GM21576 (cell line): ENCODE measurements around the gene FXYD2.
"Not testable (repeated sequence)": the region's sequence is repeated elsewhere in the genome, so short reads cannot be mapped to it uniquely, and the experiment has no call there.

Experiments used
- ATAC-seq: cut with Tn5 transposase; IDR thresholded peaks from one replicate; pipeline ENCODE4 v1.9.1; 2021; ENCODE audit warnings: mild to moderate bottlenecking, moderate library complexity; ENCODE audit not compliant: unreplicated experiment

Gene FXYD2

DNA sequence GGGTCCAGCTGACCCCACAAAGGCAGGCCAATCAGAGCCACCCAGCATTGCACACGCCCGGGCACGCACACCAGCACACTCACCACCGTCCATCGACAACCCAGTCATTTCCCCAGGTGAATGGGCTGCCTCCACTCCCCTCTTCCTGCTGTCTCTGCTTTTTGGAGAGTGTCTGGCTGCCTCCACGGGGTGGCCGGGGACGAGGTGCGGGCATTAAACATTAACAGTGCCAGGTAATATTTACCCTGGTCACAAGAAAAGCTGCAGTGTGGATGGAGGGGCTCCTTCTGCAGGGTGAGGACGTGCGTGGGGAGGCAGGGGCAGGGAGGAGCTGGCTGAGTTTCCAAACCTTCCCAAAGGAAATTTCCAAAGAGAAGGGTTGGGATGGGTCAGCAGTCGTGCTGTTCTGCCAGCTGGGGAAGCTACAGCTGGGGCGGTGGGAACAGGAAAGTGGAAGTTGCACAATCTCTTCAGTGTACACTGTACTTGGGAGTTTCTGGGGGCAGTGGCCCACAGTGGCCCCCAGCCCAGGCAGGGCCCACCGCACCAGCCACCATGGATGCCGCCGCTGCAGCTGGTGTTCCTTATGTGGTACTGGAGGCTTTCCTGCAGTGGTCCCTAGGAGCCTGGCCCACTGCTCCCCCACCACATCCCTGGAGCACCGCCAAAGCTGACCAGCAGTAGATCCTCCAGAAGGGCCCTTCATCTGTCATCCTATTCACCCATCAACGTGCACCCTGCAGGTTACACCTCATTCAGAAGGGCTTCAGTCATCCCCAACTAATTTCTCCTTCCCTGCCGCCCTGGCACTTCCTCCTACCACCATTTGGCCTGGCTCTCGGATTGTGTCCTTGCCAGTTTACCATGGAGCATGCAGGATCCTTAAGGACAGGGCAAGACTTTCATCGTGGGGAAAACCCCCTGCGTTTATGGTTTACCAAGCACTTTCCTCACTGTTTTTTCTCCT is at the start of gene FXYD2:
Gene FXYD2, minus strand, starts transcription at position 174 of the 967 bp plus-strand sequence. Its CDS starts 66 bp downstream, at position 108.
- ATAC-seq = no peak

DNA sequence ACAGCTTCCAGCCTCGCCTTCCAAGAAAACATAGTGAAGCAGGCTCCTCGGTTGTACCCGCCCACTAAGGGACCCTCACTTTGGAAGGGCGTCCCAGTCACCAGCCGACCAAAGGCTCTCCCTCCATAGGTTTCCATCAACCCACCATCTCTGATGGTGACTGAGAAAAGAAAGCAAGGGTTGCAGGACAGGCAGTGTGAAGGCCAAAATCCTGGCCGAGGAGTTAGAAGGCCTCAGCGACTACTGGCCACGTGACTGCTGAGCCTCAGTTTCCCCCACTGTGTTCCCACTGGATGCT is 49.2 kb upstream of the FXYD2 start:
- no peak for ATAC-seq

DNA sequence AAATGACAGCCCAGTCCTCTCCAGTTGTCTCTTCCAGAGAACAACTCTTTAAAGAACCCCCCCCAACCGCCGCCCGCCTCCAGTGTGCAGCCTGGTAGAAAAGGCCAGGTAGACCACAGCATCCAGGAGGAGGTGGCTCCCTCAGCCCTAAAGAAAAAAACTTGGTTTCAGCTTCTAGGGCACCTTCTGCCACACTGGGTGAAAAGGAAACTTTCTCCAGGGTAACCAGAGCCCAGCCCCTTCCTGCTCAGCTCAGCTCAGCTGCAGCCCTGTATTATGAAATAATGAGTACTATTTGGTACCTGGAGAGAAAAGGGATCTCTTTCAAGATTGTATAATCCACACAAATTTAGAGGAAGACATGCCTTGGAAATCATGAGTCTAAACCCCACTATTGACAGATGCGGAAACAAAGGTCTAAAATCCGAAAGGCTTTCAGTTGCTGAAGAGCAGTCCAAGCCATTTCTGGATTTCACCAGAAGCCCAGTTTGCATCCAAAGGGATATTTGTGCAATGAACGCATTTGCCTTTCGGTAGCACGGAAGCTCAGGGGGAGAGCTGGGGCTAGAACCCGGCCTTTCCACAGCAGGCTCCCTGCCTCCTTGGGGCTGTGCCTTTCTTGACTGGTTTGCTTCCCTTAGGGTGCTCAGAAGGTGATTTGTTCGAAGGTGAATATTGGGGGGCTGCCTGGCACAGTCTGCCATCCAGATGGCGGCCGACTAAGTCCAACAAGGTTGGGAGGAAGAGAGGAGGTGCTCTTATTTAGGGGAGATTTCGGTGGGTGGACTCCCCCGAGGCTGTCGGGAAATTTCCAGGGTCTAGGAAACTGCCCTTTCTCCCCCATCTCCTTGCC is 48.7 kb upstream of the FXYD2 start:
- ATAC-seq = no peak

DNA sequence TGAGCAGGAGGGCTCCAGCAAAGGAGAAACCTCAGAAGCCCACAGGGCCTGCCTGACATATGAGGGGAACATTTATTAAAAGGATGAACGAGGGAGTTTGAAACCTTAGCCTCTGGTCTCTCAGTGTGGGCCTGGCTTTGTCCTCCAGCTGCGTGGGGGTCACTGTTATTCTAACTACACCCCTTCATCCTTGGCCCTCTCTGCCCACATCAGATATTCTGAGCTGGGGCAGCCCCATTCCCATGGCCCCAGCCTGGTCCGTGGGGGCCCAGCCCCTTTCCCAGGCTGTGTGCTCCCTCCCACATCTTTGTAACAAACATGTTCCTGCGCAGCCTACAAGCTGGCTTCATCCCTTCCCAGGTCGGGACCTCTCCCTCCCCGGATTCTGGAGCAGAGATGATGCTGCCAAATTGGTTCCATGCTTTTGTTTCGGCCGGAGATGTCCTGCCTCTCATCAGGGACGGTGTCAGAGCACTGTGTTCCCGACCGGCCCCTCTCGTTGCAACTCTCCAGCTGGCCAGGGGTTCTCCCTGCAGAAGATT is 47.9 kb upstream of the FXYD2 start:
- no peak for ATAC-seq

DNA sequence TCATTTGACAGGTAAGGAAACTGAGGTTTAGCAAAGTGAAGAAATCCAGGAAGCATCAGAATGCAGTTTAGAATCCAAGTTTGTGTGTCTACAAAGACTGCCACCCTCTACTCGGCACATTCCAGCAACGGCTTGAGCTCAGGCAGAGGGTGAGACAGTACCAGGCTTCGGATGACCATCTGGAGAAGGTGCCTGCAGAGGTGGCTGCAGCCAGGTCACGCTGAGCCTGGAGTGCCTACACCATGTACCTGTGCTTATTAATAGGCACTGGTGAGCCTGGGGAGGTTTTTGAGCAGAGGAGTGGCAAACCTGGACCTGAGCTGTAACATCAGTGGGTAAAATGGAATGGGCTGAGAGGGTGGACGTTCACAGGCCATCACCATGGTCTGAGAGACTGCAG is 47.2 kb upstream of the FXYD2 start:
- no peak for ATAC-seq

DNA sequence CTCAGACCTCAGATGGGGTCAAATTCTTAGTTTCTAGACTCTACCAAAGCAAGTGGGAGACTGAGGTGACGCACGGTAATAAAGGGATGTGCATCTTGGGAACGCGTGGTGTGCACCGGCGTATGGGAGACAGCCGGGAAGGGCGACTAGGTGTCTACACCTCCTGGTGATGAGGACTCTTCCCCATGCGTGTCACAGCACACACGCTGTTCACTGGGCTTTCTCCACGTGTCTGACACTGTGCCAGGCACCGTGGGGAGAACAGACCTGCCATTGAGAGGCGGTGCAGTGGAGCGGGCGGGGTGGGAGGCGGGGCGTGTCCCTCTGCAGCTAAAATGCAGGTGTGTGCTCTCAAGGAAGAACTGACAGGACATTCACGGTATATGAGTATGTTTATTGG is 46.6 kb upstream of the FXYD2 start:
- no peak for ATAC-seq

DNA sequence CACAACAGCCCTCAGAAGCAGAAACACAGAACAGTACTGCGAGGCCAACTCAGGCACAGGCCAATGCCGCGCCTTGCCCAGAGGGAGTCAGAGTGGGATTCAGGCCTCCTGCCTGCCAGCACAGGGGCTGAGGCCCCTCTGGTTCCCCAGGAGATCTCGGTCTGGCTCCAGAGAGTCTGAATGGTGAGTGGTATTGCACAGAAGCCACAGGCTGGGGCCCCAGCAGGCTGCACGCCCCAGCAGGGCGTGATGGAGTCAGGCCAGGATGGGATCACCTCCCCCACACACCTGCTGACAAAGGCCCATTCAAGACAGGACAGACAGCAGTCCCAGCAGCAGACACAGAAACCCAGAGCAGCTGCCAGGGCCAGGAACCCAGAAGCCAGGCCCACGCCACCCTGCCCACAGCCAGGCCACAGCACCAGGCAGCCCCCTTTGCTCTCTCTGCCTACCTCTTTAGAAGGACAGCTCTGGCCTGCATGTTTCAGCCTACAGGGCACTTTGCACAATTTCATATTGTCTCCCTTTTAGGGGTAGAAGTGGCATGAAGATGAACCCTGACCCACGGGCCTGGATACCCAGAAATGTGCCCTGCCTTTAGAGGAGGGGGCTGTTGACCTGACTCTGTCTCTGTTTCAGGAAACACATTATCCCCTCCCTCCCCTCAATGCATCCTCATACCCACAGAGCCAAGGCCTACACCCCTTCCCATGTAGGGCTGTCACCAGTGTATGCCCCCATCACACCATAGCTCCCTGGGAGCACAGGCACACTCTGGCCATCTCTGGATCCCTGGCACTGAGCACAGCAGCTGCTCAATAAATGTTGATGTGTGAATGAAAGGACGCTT is 45.8 kb upstream of the FXYD2 start:
- ATAC-seq = no peak

DNA sequence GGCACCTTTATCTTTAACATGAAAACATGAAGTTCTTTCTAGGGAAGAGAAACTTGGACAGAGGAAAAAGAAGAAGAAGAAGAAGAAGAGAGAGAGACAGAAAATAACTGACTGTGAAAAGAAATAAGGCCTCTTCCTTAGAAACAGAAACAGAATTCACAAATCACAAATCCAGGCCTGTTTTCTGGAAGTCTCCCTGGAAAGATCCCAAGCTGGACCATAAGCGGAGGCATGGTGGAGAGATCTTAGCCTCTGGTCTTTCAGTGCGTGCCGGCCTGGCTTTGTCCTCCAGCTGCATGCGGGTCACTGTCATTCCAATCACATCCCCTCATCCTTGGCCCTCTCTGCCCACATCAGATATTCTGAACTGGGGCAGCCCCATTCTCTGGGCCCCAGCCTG is 45.1 kb upstream of the FXYD2 start:
- ATAC-seq = no peak

DNA sequence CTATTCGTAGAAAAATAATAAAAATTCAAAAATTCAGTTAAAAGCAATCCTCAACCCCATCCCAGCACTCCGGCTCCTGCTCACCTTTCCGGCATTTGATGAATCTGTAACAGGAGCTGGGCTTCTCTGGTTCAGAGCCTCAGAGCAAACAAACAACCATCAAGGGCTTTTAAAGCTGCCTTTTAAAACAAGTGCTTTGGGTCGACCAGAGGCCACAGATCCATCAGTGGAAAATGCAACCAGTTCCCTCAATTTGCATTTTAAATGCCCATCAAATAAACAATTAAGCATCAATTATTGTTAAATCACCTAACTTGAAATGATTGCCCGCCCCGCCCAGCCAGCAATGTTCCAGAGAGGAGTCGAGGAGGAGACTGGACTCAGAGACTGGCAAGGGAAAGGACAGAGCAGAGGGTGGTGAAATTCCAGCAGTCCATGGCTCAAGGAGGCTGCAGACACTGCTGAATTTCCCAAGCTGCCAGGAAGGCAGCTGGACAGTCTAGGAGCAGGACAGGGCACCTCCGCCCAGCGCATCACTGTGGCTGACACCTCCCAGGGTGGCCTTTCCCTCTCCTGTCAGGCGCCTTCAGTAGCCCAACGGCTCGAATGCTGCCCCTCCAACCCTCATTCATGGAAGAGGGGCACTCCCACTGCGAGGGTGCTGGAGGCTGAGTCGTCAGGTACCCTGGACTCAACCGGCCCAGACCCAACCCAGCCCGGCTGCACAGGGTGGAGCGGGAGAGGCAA is 44.4 kb upstream of the FXYD2 start:
- no peak for ATAC-seq

DNA sequence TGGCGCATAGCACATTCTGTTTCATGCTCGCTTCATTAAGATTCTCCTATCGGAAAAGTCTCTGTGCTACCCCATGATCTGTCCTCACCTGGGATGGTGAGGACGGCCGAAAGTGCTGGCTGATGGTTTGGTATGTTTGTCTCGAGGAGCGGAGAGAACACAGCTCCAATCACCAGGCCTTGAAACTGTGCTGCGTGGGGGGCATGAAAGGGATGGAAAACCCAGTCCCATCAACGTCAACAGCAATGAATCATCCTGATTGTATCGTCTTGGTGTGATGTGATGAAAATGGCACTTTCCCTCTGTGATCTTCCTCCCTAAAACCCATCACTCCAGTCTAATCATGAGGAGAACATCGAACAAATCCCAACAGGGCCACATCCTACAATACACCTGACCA is 43.5 kb upstream of the FXYD2 start:
- no peak for ATAC-seq

DNA sequence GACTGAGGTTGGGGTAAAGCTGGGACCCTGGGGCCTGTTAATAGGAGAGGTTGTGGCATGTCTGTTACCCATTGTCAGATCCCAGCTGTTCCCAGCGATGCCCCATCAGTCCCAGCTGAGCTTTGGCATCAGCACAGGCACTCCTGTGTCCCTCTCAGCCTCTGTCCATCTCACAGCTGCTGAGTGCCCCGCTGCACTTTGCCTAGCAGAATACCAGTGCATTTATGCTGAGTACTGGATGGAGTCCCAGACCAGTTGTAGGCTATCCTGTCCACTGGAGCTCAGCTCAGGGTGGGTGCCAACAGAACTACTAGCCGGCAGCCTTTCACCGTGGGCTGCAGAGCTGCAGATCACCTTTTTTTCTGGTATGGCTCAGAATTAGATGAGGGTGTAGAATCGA is 42.0 kb upstream of the FXYD2 start:
- ATAC-seq = no peak

DNA sequence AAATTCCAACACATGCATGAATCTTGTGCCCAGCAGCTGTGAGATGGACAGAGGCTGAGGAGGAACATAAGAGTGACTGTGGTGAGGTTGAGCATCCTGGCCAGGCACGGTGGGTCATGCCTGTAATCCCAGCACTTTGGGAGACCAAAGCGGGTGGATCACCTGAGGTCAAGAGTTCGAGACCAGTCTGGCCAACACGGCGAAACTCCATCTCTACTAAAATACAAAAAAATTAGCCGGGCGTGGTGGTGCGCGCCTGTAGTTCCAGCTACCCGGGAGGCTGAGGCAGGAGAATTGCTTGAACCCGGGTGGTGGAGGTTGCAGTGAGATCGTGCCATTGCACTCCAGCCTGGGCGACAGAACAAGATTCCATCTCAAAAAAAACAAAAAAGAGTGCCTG is 41.0 kb upstream of the FXYD2 start:
- not testable (repeated sequence) for ATAC-seq

DNA sequence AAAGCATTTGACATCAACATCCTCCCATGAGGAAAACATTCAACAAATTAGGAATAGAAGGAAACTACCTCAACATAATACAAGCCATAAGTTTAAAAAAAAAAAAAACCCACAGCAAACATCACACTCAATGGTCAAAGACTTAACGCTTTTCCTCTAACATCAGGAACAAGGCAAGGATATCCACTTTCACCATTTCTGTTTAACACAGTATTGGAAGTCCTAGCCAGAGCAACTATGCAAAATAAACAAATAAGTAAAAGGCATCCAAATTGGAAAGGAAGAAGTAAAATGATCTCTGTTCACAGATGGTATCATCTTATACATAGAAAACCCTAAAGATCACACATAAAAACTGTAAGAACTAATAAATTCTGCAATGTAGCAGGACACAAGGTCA is 38.8 kb upstream of the FXYD2 start:
- ATAC-seq = no peak

DNA sequence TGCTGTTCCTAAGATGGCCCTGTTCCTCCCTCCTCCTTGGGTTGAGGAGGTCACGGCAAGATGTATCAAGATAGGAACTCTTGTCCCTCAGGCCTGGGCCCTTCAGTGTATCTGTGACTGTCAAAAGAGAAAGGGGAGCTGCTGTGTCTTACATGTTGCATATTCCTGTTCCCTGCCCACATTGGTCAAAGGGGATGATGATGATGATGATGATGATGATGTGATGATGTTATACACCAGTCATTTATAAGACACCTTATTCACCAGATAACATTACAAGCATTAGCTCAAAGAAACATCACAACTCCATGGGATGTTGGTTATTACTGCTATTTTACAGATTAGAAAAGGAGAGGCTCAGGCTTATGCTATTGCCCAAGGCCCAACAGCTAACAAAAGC is 38.2 kb upstream of the FXYD2 start:
- ATAC-seq = no peak

DNA sequence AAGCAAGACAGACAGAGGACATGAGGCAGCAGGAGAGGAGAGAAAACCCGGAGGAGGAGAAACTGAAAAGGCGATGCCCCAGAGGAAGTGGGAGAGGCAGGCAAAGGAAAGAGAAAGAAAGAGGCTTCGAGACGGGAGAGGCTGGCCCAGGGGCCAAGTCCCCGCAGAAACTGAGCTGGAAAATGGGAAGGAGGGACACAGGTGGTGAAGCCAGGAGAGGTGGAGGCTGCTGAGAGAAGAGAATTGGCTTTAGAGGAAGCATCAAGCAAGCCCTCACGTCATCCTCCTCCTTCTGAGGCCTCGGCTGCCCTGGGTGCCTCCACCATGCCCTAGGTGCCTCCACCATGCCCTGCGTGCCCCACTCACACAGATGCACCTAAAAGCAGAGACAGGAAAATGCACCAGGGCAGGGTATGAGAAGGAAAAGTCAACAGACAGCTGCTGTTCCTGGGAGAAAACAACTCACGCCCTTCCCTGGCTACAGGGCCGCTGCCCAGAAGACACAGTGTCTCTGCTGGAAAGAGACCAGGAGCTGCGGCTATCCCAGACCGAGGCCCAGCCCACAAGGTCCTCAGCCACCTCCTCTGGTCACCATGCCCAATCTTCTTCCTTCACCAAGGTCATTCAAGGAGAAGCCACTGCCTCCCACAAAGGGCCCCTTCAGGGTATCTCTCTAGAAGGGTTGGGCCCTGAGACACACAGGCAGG is 37.6 kb upstream of the FXYD2 start:
- ATAC-seq = no peak

DNA sequence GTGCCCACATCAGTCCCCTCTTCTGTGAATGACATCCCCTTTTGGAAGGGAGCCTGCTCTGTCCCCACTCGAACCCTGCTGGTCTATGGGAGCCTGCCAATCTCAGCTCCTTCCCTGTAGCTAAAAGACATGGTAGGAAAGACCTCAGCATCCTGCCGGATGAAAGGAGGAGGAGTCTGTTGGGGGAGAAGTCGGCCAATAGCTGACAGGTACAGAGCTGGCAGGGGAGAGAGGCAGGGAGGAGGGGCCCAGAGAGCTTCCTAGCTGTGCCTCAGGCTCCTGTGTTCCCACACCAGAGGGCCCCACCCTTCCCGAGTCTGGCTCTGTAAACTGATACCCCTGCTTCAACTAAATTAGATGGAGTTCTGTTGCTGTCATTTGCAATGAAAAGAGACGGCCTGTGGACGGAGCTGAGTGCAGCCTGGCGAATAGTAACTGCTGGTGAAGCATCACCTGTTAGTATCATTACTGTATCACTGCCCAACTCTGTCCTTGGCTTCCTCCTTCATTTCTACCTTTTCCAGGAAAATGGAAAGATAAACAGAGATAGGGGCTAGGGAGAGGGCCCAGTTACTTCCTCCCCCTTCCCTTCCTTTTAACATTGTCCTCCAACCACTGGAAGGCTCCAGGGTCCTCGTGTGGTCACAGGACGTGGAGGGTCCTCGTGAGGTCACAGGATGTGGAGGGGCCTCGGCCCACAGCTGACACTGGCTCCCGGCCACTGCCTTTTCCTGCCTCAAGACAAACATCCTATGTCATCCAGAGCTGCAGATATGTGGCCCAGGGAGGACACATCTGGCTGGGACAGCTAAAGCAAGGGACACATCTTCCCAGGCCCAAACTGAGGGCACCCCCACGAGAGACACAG is 36.8 kb upstream of the FXYD2 start:
- no peak for ATAC-seq

DNA sequence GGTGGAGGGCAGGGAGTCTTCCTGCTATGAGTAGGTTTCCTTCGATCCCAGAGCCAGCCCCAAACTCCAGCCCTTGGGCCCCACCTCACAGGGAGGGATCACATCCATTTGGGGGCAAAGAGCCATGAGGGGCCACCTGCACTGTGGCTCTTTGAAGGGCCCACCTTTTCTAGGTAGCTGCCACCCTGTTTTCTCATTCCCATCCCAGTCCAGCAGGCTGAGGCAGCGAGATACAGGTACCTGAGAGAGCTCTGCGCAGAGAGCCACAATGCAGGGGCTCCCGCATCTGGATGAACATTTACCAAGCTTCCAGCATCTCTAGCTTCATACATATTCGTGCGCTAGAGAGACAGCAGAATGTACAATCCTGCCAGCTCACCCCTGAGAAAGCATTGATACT is 35.6 kb upstream of the FXYD2 start:
- ATAC-seq = no peak

DNA sequence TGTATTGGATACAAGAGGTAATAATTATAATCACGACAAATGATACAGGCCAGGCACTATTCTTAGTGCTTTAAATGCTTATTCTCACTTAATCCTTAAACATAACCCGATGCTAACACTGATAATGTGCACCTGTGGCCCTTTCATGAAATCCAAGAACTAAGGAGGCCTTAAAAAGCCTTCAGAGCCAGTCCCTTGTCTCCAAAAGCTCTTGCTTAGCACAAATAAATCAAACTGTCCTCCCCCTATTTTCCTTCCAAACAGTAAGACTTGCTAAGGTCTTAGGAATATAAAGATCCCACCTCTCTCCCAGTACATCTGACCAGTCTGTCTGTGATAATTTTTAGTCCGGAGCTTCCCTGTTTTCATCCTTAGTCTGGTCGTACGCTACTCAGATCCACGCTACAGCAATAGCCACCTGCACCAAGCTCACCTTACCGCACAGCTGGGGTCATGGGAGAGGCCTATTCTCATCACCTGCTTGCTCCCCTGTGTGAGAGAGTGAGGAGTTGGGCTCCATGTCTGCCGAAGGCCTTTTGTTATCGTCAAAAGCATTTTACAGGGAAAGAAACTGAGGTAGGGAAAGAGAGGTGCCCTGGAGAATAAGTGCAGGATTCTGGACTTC is 35.1 kb upstream of the FXYD2 start:
- ATAC-seq = no peak
